GM12878 (cell line): ENCODE measurements around the gene CLCN2. TPM values are rescaled to one million over a fixed set of nuclear protein-coding genes. Genes with fewer than 3 reads are reported as not detected.

Experiments
- ATAC-seq: fragments of 200-7000 bp; cut with Tn5 transposase; 3 replicates; pipeline ENCODE4 v1.9.1; 2020; ENCODE audit warnings: mild to moderate bottlenecking, moderate library complexity
- BruUV-seq: library from RNA; stranded (reverse); fragments of 400-500 nt; replicated peaks from 2 replicates; lab custom pipeline; 2021; lab: Mats Ljungman, UMichigan
- CTCF ChIA-PET: fragments of 300-600 bp; sonication (Branson Sonifier 250); formaldehyde crosslinking; extraction: SDS; loops from one replicate; lab custom pipeline; 2021; ENCODE audit warnings: inconsistent platforms; lab: Yijun Ruan, JAX
- POLR2A ChIA-PET: fragments of 350-600 bp; formaldehyde crosslinking; extraction: SDS; loops from one replicate; lab custom pipeline; 2021; ENCODE audit warnings: inconsistent platforms; lab: Charles Lee
- RAD21 ChIA-PET: fragments of 300-600 bp; sonication (Branson Sonifier 250); formaldehyde crosslinking; loops from one replicate; lab custom pipeline; 2023; ENCODE audit warnings: antibody characterized with exemption; ENCODE audit not compliant: unreplicated experiment; lab: Charles Lee
- SMC1A ChIA-PET: fragments of 300-600 bp; sonication (Branson Sonifier 250); formaldehyde crosslinking; loops from one replicate; lab custom pipeline; 2023; ENCODE audit not compliant: unreplicated experiment, uncharacterized antibody; lab: Charles Lee
- DNase-seq: peaks from one replicate; pipeline ENCODE4 v3.0.0-alpha.2; 2011; ENCODE audit warnings: low read depth, low spot score
- FAIRE-seq: peaks from 3 replicates; lab custom pipeline; 2011; peaks lifted over from hg19 to GRCh38; lab: Jason Lieb, UNC
- H2AFZ ChIP-seq: 2 replicates; pipeline ENCODE4 v1.6.0; 2011; ENCODE audit warnings: low read depth, low read length, control low read depth; ENCODE audit not compliant: control insufficient read depth
- H3K27ac ChIP-seq: 2 replicates; pipeline ENCODE4 v1.5.1; 2011; ENCODE audit warnings: control low read depth; ENCODE audit not compliant: control insufficient read depth, insufficient read depth
- H3K27me3 ChIP-seq, 2 experiments: replicated peaks in 1 of 2; 2 replicates each; pipeline versions ENCODE4 v1.6.0 to v1.6.1; 2011; ENCODE audit warnings: low read length in 1 of 2; ENCODE audit not compliant: control insufficient read depth in 2 of 2, insufficient read depth in 2 of 2
- H3K36me3 ChIP-seq, 2 experiments: 2 replicates each; pipeline ENCODE4 v1.5.1; 2011; ENCODE audit warnings: low read length in 1 of 2; ENCODE audit not compliant: control insufficient read depth in 2 of 2, insufficient read depth in 2 of 2
- H3K4me1 ChIP-seq: 2 replicates; pipeline ENCODE4 v1.6.1; 2011; ENCODE audit warnings: mild to moderate bottlenecking, low read length, moderate library complexity, mixed read lengths; ENCODE audit not compliant: control insufficient read depth, insufficient read depth
- H3K4me2 ChIP-seq: 2 replicates; pipeline ENCODE4 v1.6.0; 2011; ENCODE audit warnings: control low read depth; ENCODE audit not compliant: control insufficient read depth, insufficient read depth
- H3K4me3 ChIP-seq: fragments of 200-600 bp; sonication (generic); 2 replicates; pipeline ENCODE4 v1.5.1; 2016
- H3K79me2 ChIP-seq: 2 replicates; pipeline ENCODE4 v1.6.0; 2011; ENCODE audit warnings: low read length; ENCODE audit not compliant: control insufficient read depth, insufficient read depth
- H3K9ac ChIP-seq: 2 replicates; pipeline ENCODE4 v1.8.0; 2011; ENCODE audit warnings: low read length, control low read depth, mixed read lengths; ENCODE audit not compliant: control insufficient read depth, insufficient read depth
- H3K9me3 ChIP-seq: replicated peaks from 3 replicates; pipeline ENCODE4 v1.5.1; 2011; ENCODE audit warnings: mild to moderate bottlenecking, low read length; ENCODE audit not compliant: control insufficient read depth, insufficient read depth
- H4K20me1 ChIP-seq: 2 replicates; pipeline ENCODE4 v1.6.0; 2011; ENCODE audit not compliant: control insufficient read depth, insufficient read depth
- BCL11A ChIP-seq: IDR thresholded peaks from 2 replicates; pipeline ENCODE4 v1.6.1; 2011; ENCODE audit warnings: low read depth, low read length
- BCLAF1 ChIP-seq: fragments of 450-650 bp; IDR thresholded peaks from 2 replicates; pipeline ENCODE4 v1.6.1; 2017; ENCODE audit warnings: antibody characterized with exemption, mild to moderate bottlenecking, moderate library complexity
- BRCA1 ChIP-seq: IDR thresholded peaks from 2 replicates; pipeline ENCODE4 v1.6.1; 2011; ENCODE audit warnings: low read depth, low read length, improper control_type of control experiment
- CBX3 ChIP-seq: fragments of 200-600 bp; sonication (generic); IDR thresholded peaks from 2 replicates; pipeline ENCODE4 v1.6.1; 2016; ENCODE audit warnings: low read depth, borderline replicate concordance
- EGR1 ChIP-seq, 2 experiments: IDR thresholded peaks; 1 replicate in 1 of 2; 2 replicates in 1 of 2; pipeline ENCODE4 v1.6.1; 2011 to 2012; ENCODE audit warnings: low read depth in 2 of 2, low read length in 2 of 2, borderline replicate concordance in 1 of 2, mild to moderate bottlenecking in 1 of 2, moderate library complexity in 1 of 2
- EP300 ChIP-seq, 2 experiments: fragments of 150-350 bp in 1 of 2; IDR thresholded peaks; 2 replicates each; pipeline ENCODE4 v1.6.1; 2011 to 2012; ENCODE audit warnings: low read depth in 2 of 2, low read length in 2 of 2, borderline replicate concordance in 1 of 2, improper control_type of control experiment in 1 of 2, inconsistent platforms in 1 of 2; ENCODE audit not compliant: control insufficient read depth in 1 of 2
- ETV6 ChIP-seq, 2 experiments: fragments of 450-650 bp in 1 of 2; IDR thresholded peaks in 1 of 2; conservative IDR thresholded peaks in 1 of 2; 2 replicates each; pipeline ENCODE4 v1.6.1; 2014; ENCODE audit warnings: antibody characterized with exemption in 1 of 2, borderline replicate concordance in 1 of 2, low read depth in 1 of 2, mild to moderate bottlenecking in 1 of 2, moderate library complexity in 1 of 2
- HSF1 ChIP-seq: fragments of 150-350 bp; IDR thresholded peaks from 2 replicates; pipeline ENCODE4 v1.6.1; 2014; ENCODE audit warnings: mild to moderate bottlenecking, low read depth, low read length
- MEF2B ChIP-seq: fragments of 450-650 bp; IDR thresholded peaks from 2 replicates; pipeline ENCODE4 v1.6.1; 2018; ENCODE audit warnings: mild to moderate bottlenecking, moderate library complexity; ENCODE audit not compliant: partially characterized antibody, poor library complexity, severe bottlenecking
- MXI1 ChIP-seq: fragments of 150-350 bp; IDR thresholded peaks from 2 replicates; pipeline ENCODE4 v1.6.1; 2011; ENCODE audit warnings: low read depth, mild to moderate bottlenecking, inconsistent platforms, low read length, improper control_type of control experiment
- NFIC ChIP-seq: IDR thresholded peaks from 2 replicates; pipeline ENCODE4 v1.6.1; 2012; ENCODE audit warnings: low read depth, mild to moderate bottlenecking, inconsistent platforms, low read length, moderate library complexity
- NR2C1 ChIP-seq: fragments of 450-650 bp; IDR thresholded peaks from 2 replicates; pipeline ENCODE4 v1.6.1; 2017; ENCODE audit warnings: antibody characterized with exemption, mild to moderate bottlenecking, moderate library complexity
- RFX5 ChIP-seq: IDR thresholded peaks from 2 replicates; pipeline ENCODE4 v1.6.1; 2011; ENCODE audit warnings: low read depth, low read length, improper control_type of control experiment
- SIX5 ChIP-seq: IDR thresholded peaks from 2 replicates; pipeline ENCODE4 v1.6.1; 2011; ENCODE audit warnings: mild to moderate bottlenecking, low read depth, low read length, moderate library complexity; ENCODE audit not compliant: severe bottlenecking
- WRNIP1 ChIP-seq: IDR thresholded peaks from 2 replicates; pipeline ENCODE4 v1.6.1; 2011; ENCODE audit warnings: low read depth, low read length, improper control_type of control experiment, borderline replicate concordance
- ZNF687 ChIP-seq: fragments of 450-650 bp; IDR thresholded peaks from 2 replicates; pipeline ENCODE4 v1.6.1; 2017; ENCODE audit warnings: mild to moderate bottlenecking, moderate library complexity
- WGBS: methylation state at CpG from one replicate; pipeline ENCODE4 v1.1.6; 2016; ENCODE audit warnings: low lambda C conversion rate; ENCODE audit not compliant: insufficient replicate concordance, insufficient coverage; ENCODE audit errors: missing lambda C conversion rate; 5-methylcytosine and 5-hydroxymethylcytosine counted together
- in situ Hi-C: fragments of 300-500 bp; cut with MboI; formaldehyde crosslinking; loops from 9 replicates; pipeline ENCODE4 v1.14.3; 2018; ENCODE audit warnings: mixed read lengths
- intact Hi-C: fragments of 100-400 bp; cut with micrococcal nuclease; formaldehyde crosslinking; loops from one replicate; pipeline ENCODE4 v1.14.2; 2022; ENCODE audit not compliant: unreplicated experiment
- polyA plus RNA-seq, 11 experiments: library from polyadenylated mRNA; depleted of rRNA in 4 of 11; unstranded in 6 of 11; stranded (reverse) in 5 of 11; fragments of >200 nt; fragmentation: Nextera tagmentation in 4 of 11; fragmentation: Illumina TruSeq in 1 of 11; extraction: Ambion mirVana in 4 of 11; extraction: Trizol in 1 of 11; gene quantifications; 1 replicate in 1 of 11; 2 replicates in 10 of 11; pipeline versions ENCODE4 v1.2.1 to v1.2.3, GENCODE V29; 2011 to 2016; ENCODE audit warnings: inconsistent platforms in 2 of 11, missing spikeins in 2 of 11, low read depth in 1 of 11
- total RNA-seq, 4 experiments: library from RNA; depleted of rRNA in 3 of 4; stranded (reverse); fragments of >200 nt in 3 of 4; fragmentation: Illumina TruSeq in 1 of 4; extraction: Trizol in 1 of 4; gene quantifications; 2 replicates each; pipeline versions ENCODE4 v1.2.1 to v1.2.3, GENCODE V29; 2013 to 2021

CLCN2 gene
- total and polyA plus RNA-seq, 10 of the 15 experiments (the other 5 are each of a cell fraction or from before 2014, with no cell fraction given): 0.13 to 2.6 (median 0.85) TPM; not detected in 1

GRCh38 chr3:184353546-184353941 is 7.9 kb downstream of the CLCN2 start:
- WGBS: 37% methylated on average over 11 of the region's 11 CpGs
- RAD21 ChIA-PET: interaction anchor here (1.2 to 2.6 kb wide), 2 partner anchors 18 to 161 kb away, joined by 9 to 11 read pairs; no protein-coding TSS in a partner anchor
- no peak for DNase-seq
- H4K20me1 ChIP-seq: no peaks in the 10 kb centered on the region
- no TSS peak for BruUV-seq
- CTCF ChIA-PET: interaction anchor here (0.6 to 3.7 kb wide), 17 partner anchors 8 to 458 kb away, joined by 3 to 26 read pairs (median 4); no protein-coding TSS in a partner anchor
- H3K79me2 ChIP-seq: no peaks in the 10 kb centered on the region
- in situ Hi-C loops: no loop called here
- H2AFZ ChIP-seq: no peak overlapping the region
- H3K4me1 ChIP-seq: no peaks in the 10 kb centered on the region
- intact Hi-C loops: no loop called here
- no peak for FAIRE-seq
- no peaks in the 10 kb centered on the region for H3K9me3 ChIP-seq
- no peak overlapping the region for H3K27ac ChIP-seq
- SMC1A ChIA-PET: no interaction called here
- H3K4me3 ChIP-seq: no peak overlapping the region
- H3K36me3 ChIP-seq: no peaks in the 10 kb centered on the region
- POLR2A ChIA-PET: no interaction called here
- H3K27me3 ChIP-seq: no peaks in the 10 kb centered on the region; a peak in 1 of 4 replicates
- H3K4me2 ChIP-seq: no peak overlapping the region
- H3K9ac ChIP-seq: no peak overlapping the region
- no peak for ATAC-seq
- TF ChIP-seq ETV6 (conservative IDR thresholded peaks at IDR 0.05 in 1 of 2, IDR thresholded peaks at IDR 0.05 in 1 of 2; ENCODE audit: borderline replicate concordance in 1 of 2, low read depth in 1 of 2) (no peak), EP300 (IDR thresholded peaks at IDR 0.05; ENCODE audit: borderline replicate concordance in 1 of 2, control insufficient read depth in 1 of 2, low read depth in 2 of 2, low read length in 2 of 2) (no peak), EGR1 (IDR thresholded peaks at IDR 0.05; ENCODE audit: borderline replicate concordance in 1 of 2, low read depth in 2 of 2, low read length in 2 of 2) (no peak), WRNIP1 (no peak), MXI1 (no peak), BRCA1 (no peak), ZNF687 (no peak), BCL11A (no peak), MEF2B (no peak), NFIC (no peak), NR2C1 (no peak), SIX5 (no peak), BCLAF1 (no peak), RFX5 (no peak), HSF1 (no peak), CBX3 (no peak)
